Measurements from ENCODE around the gene ATG4C.

Gene ATG4C

GRCh38 chr1:62790716-62791115 lies 6.8 kb downstream of the ATG4C start:
- Histone ChIP-seq H3K4me3 (no peak overlapping the region), H3K9me3 (ENCODE audit: low read depth, low read length) (no peaks in the 10 kb centered on the region), H3K9ac (ENCODE audit: insufficient read length) (no peak overlapping the region), H3K36me3 (ENCODE audit: insufficient read depth, low read length) (no peaks in the 10 kb centered on the region), H3K27ac (no peak overlapping the region)
- no peak for DNase-seq (ENCODE audit: low read depth, low spot score)
- no peak for TF ChIP-seq FOXP2 (optimal IDR thresholded peaks at IDR 0.05; ENCODE audit: control extremely low read depth, extremely low read length, insufficient read depth)

GRCh38 chr1:62794053-62794452 lies 10.1 kb downstream of the ATG4C start:
- Histone ChIP-seq H3K9ac (ENCODE audit: insufficient read length) (no peak overlapping the region), H3K4me3 (no peak overlapping the region), H3K9me3 (ENCODE audit: low read depth, low read length) (no peaks in the 10 kb centered on the region), H3K36me3 (ENCODE audit: insufficient read depth, low read length) (no peaks in the 10 kb centered on the region), H3K27ac (no peak overlapping the region)
- TF ChIP-seq POLR2AphosphoS5 (IDR thresholded peaks at IDR 0.05; ENCODE audit: borderline replicate concordance, low read depth, low read length), result no peak
- no peak for TF ChIP-seq EZH2 (IDR thresholded peaks at IDR 0.05)
- TF ChIP-seq FOXP2 (optimal IDR thresholded peaks at IDR 0.05; ENCODE audit: control extremely low read depth, extremely low read length, insufficient read depth), result no peak
- DNase-seq (ENCODE audit: low read depth, low spot score), result no peak

- DNase-seq (ENCODE audit: low read depth, low spot score), result no peak
- H3K27ac ChIP-seq, result no peak overlapping the region
- H3K36me3 ChIP-seq (ENCODE audit: insufficient read depth, low read length), result no peaks in the 10 kb centered on the region
- H3K9ac ChIP-seq (ENCODE audit: insufficient read length), result no peak overlapping the region
- no peaks in the 10 kb centered on the region for H3K9me3 ChIP-seq (ENCODE audit: low read depth, low read length)
- no peak overlapping the region for H3K4me3 ChIP-seq
- no peak for TF ChIP-seq EZH2 (IDR thresholded peaks at IDR 0.05)
- TF ChIP-seq FOXP2 (optimal IDR thresholded peaks at IDR 0.05; ENCODE audit: control extremely low read depth, extremely low read length, insufficient read depth), result no peak
- TF ChIP-seq POLR2AphosphoS5 (IDR thresholded peaks at IDR 0.05; ENCODE audit: borderline replicate concordance, low read depth, low read length), result no peak
Measured at GRCh38 chr1:62796221-62796620, 12.3 kb downstream of the ATG4C start.

- no peaks in the 10 kb centered on the region for H3K36me3 ChIP-seq (ENCODE audit: insufficient read depth, low read length)
- H3K4me3 ChIP-seq, result no peak overlapping the region
- DNase-seq (ENCODE audit: low read depth, low spot score), result no peak
- no peak overlapping the region for H3K27ac ChIP-seq
- no peak overlapping the region for H3K9ac ChIP-seq (ENCODE audit: insufficient read length)
- TF ChIP-seq FOXP2 (optimal IDR thresholded peaks at IDR 0.05; ENCODE audit: control extremely low read depth, extremely low read length, insufficient read depth), result no peak
- TF ChIP-seq EZH2 (IDR thresholded peaks at IDR 0.05), result no peak
- no peak for TF ChIP-seq POLR2AphosphoS5 (IDR thresholded peaks at IDR 0.05; ENCODE audit: borderline replicate concordance, low read depth, low read length)
- H3K9me3 ChIP-seq (ENCODE audit: low read depth, low read length), result no peaks in the 10 kb centered on the region
Measured at GRCh38 chr1:62799688-62800087, 15.8 kb downstream of the ATG4C start.

GRCh38 chr1:62800281-62800680 lies 16.3 kb downstream of the ATG4C start:
- Histone ChIP-seq H3K27ac (no peak overlapping the region), H3K9me3 (ENCODE audit: low read depth, low read length) (no peaks in the 10 kb centered on the region), H3K36me3 (ENCODE audit: insufficient read depth, low read length) (no peaks in the 10 kb centered on the region), H3K9ac (ENCODE audit: insufficient read length) (no peak overlapping the region), H3K4me3 (no peak overlapping the region)
- no peak for DNase-seq (ENCODE audit: low read depth, low spot score)
- TF ChIP-seq FOXP2 (optimal IDR thresholded peaks at IDR 0.05; ENCODE audit: control extremely low read depth, extremely low read length, insufficient read depth), result no peak
- TF ChIP-seq POLR2AphosphoS5 (IDR thresholded peaks at IDR 0.05; ENCODE audit: borderline replicate concordance, low read depth, low read length), result no peak
- TF ChIP-seq EZH2 (IDR thresholded peaks at IDR 0.05), result no peak

GRCh38 chr1:62800825-62801306 lies 16.9 kb downstream of the ATG4C start:
- peak; percentile 50 for DNase-seq (ENCODE audit: low read depth, low spot score)
- no peak for TF ChIP-seq FOXP2 (optimal IDR thresholded peaks at IDR 0.05; ENCODE audit: control extremely low read depth, extremely low read length, insufficient read depth)
- TF ChIP-seq EZH2 (IDR thresholded peaks at IDR 0.05), result no peak
- no peak; the same call in 1 of the 2 replicates for TF ChIP-seq POLR2AphosphoS5 (IDR thresholded peaks at IDR 0.05; ENCODE audit: borderline replicate concordance, low read depth, low read length)
- Histone ChIP-seq H3K9me3 (ENCODE audit: low read depth, low read length) (no peaks in the 10 kb centered on the region), H3K36me3 (ENCODE audit: insufficient read depth, low read length) (no peaks in the 10 kb centered on the region), H3K27ac (no peak overlapping the region), H3K9ac (ENCODE audit: insufficient read length) (no peak overlapping the region), H3K4me3 (no peak overlapping the region)

- no peak for TF ChIP-seq FOXP2 (optimal IDR thresholded peaks at IDR 0.05; ENCODE audit: control extremely low read depth, extremely low read length, insufficient read depth)
- TF ChIP-seq POLR2AphosphoS5 (IDR thresholded peaks at IDR 0.05; ENCODE audit: borderline replicate concordance, low read depth, low read length), result no peak
- TF ChIP-seq EZH2 (IDR thresholded peaks at IDR 0.05), result no peak
- H3K27ac ChIP-seq, result no peak overlapping the region
- no peak for DNase-seq (ENCODE audit: low read depth, low spot score)
- H3K9ac ChIP-seq (ENCODE audit: insufficient read length), result no peak overlapping the region
- no peak overlapping the region for H3K4me3 ChIP-seq
- H3K9me3 ChIP-seq (ENCODE audit: low read depth, low read length), result no peaks in the 10 kb centered on the region
- peaks cover 13% of the 10 kb centered on the region for H3K36me3 ChIP-seq (ENCODE audit: insufficient read depth, low read length)
Measured at GRCh38 chr1:62809788-62810187, 25.9 kb downstream of the ATG4C start.

- Histone ChIP-seq H3K4me3 (no peak overlapping the region), H3K9me3 (ENCODE audit: low read depth, low read length) (no peaks in the 10 kb centered on the region), H3K9ac (ENCODE audit: insufficient read length) (no peak overlapping the region), H3K36me3 (ENCODE audit: insufficient read depth, low read length) (peaks cover 13% of the 10 kb centered on the region), H3K27ac (no peak overlapping the region)
- DNase-seq (ENCODE audit: low read depth, low spot score), result no peak
- TF ChIP-seq EZH2 (IDR thresholded peaks at IDR 0.05) (no peak), FOXP2 (optimal IDR thresholded peaks at IDR 0.05; ENCODE audit: control extremely low read depth, extremely low read length, insufficient read depth) (no peak), POLR2AphosphoS5 (IDR thresholded peaks at IDR 0.05; ENCODE audit: borderline replicate concordance, low read depth, low read length) (no peak)
Measured at GRCh38 chr1:62810420-62811274, 26.7 kb downstream of the ATG4C start.

All from SK-N-MC (cell line).